ENCODE results near the gene FAH. TPM values are rescaled to one million over a fixed set of nuclear protein-coding genes. Genes with fewer than 3 reads are reported as not detected.

FAH gene
- total and polyA plus RNA-seq, 9 of the 15 experiments (the other 6 are each of a cell fraction or from before 2014, with no cell fraction given): 66.8 to 310 (median 103) TPM

DNA sequence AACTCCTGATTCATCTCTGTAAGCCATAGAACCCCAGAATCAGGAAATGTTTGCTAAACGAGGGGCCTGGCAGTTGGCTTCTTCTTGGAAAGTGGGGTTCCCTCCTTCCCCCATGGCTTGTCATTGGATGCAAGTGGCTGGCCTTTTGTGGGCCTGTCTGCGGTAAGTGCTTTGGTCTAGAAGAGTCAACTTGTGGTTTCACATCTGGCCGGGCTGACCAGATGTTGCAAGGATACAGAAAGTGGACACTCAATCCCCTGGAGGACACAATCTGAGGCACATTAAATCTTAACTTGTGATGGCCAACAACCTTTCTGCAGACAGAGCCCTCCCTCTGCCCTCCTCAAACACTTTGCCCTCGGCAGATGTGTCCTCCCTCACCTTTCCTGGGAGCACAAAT, 1.1 kb downstream of the FAH start (continued):
- TF ChIP-seq, protein P1, sequence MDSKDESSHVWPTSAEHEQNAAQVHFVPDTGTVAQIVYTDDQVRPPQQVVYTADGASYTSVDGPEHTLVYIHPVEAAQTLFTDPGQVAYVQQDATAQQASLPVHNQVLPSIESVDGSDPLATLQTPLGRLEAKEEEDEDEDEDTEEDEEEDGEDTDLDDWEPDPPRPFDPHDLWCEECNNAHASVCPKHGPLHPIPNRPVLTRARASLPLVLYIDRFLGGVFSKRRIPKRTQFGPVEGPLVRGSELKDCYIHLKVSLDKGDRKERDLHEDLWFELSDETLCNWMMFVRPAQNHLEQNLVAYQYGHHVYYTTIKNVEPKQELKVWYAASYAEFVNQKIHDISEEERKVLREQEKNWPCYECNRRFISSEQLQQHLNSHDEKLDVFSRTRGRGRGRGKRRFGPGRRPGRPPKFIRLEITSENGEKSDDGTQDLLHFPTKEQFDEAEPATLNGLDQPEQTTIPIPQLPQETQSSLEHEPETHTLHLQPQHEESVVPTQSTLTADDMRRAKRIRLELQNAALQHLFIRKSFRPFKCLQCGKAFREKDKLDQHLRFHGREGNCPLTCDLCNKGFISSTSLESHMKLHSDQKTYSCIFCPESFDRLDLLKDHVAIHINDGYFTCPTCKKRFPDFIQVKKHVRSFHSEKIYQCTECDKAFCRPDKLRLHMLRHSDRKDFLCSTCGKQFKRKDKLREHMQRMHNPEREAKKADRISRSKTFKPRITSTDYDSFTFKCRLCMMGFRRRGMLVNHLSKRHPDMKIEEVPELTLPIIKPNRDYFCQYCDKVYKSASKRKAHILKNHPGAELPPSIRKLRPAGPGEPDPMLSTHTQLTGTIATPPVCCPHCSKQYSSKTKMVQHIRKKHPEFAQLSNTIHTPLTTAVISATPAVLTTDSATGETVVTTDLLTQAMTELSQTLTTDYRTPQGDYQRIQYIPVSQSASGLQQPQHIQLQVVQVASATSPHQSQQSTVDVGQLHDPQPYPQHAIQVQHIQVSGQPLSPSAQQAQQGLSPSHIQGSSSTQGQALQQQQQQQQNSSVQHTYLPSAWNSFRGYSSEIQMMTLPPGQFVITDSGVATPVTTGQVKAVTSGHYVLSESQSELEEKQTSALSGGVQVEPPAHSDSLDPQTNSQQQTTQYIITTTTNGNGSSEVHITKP (IDR thresholded peaks at IDR 0.05; ENCODE audit: partially characterized antibody): no peak
- TF ChIP-seq HDAC2 (IDR thresholded peaks at IDR 0.05) (peak; percentile 61), SIRT6 (IDR thresholded peaks at IDR 0.05; ENCODE audit: low read depth, low read length) (no peak), BACH1 (tag; IDR thresholded peaks at IDR 0.05) (no peak), KDM4B (IDR thresholded peaks at IDR 0.05; ENCODE audit: borderline replicate concordance in 2 of 2, low read depth in 1 of 2) (no peak), ZNF780A (CRISPR knock-in tag; IDR thresholded peaks at IDR 0.05) (no peak), CBFA2T2 (conservative IDR thresholded peaks at IDR 0.05) (peak; percentile 67), KHSRP (IDR thresholded peaks at IDR 0.05) (no peak), FOXM1 (IDR thresholded peaks at IDR 0.05; ENCODE audit: low read depth) (no peak; the same call in 1 of the 2 replicates), FOXM1 (CRISPR knock-in tag; IDR thresholded peaks at IDR 0.05; ENCODE audit: low read depth) (no peak), BRD9 (IDR thresholded peaks at IDR 0.05; ENCODE audit: low read depth, partially characterized antibody) (no peak), L3MBTL2 (IDR thresholded peaks at IDR 0.05) (no peak), CCNT2 (IDR thresholded peaks at IDR 0.05; ENCODE audit: borderline replicate concordance, extremely low read depth, insufficient read length, low read depth, low read length) (peak; percentile 7), KLF16 (IDR thresholded peaks at IDR 0.05) (0 out of 2 replicates have a peak, but pooled peaks have one; percentile 44), ZNF384 (IDR thresholded peaks at IDR 0.05; ENCODE audit: low read depth, low read length) (no peak), RHOXF2B (CRISPR knock-in tag; conservative IDR thresholded peaks at IDR 0.05) (no peak)
- TF ChIP-seq, protein P2, sequence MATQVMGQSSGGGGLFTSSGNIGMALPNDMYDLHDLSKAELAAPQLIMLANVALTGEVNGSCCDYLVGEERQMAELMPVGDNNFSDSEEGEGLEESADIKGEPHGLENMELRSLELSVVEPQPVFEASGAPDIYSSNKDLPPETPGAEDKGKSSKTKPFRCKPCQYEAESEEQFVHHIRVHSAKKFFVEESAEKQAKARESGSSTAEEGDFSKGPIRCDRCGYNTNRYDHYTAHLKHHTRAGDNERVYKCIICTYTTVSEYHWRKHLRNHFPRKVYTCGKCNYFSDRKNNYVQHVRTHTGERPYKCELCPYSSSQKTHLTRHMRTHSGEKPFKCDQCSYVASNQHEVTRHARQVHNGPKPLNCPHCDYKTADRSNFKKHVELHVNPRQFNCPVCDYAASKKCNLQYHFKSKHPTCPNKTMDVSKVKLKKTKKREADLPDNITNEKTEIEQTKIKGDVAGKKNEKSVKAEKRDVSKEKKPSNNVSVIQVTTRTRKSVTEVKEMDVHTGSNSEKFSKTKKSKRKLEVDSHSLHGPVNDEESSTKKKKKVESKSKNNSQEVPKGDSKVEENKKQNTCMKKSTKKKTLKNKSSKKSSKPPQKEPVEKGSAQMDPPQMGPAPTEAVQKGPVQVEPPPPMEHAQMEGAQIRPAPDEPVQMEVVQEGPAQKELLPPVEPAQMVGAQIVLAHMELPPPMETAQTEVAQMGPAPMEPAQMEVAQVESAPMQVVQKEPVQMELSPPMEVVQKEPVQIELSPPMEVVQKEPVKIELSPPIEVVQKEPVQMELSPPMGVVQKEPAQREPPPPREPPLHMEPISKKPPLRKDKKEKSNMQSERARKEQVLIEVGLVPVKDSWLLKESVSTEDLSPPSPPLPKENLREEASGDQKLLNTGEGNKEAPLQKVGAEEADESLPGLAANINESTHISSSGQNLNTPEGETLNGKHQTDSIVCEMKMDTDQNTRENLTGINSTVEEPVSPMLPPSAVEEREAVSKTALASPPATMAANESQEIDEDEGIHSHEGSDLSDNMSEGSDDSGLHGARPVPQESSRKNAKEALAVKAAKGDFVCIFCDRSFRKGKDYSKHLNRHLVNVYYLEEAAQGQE (IDR thresholded peaks at IDR 0.05; ENCODE audit: borderline replicate concordance): no peak
- TF ChIP-seq, protein P2 (CRISPR knock-in tag; IDR thresholded peaks at IDR 0.05; ENCODE audit: low read depth): no peak
- TF ChIP-seq, protein P3, sequence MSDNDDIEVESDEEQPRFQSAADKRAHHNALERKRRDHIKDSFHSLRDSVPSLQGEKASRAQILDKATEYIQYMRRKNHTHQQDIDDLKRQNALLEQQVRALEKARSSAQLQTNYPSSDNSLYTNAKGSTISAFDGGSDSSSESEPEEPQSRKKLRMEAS (CRISPR knock-in tag; IDR thresholded peaks at IDR 0.05): no peak

All from K562 (cell line).